ENCODE results near the gene ZBTB39.

The ZBTB39 gene

GRCh38 chr12:56991319-56992246 lies 14.8 kb downstream of the ZBTB39 start:
- H4K20me1 ChIP-seq (ENCODE audit: insufficient read depth, low read length) = no peaks in the 10 kb centered on the region
- H3K27me3 ChIP-seq (ENCODE audit: low read depth, low read length) = peaks cover 17% of the 10 kb centered on the region
- no peak overlapping the region for H2AFZ ChIP-seq (ENCODE audit: low read depth, low read length)
- H3K9ac ChIP-seq (ENCODE audit: low read length) = no peak overlapping the region
- H3K27ac ChIP-seq (ENCODE audit: low read length) = no peak overlapping the region
- H3K4me1 ChIP-seq (ENCODE audit: low read length) = peaks cover 10% of the 10 kb centered on the region
- H3K36me3 ChIP-seq (replicated peaks; ENCODE audit: low read depth, low read length) = no peaks in the 10 kb centered on the region
- H3K9me3 ChIP-seq (ENCODE audit: insufficient read depth, low read length) = no peaks in the 10 kb centered on the region
- H3K4me3 ChIP-seq (ENCODE audit: low read length) = no peak overlapping the region
- no peaks in the 10 kb centered on the region for H3K79me2 ChIP-seq (ENCODE audit: low read length)
- no peak for TF ChIP-seq EZH2phosphoT487 (IDR thresholded peaks at IDR 0.05; ENCODE audit: low read depth)
- no peak for TF ChIP-seq CTCF (IDR thresholded peaks at IDR 0.05; ENCODE audit: low read depth, low read length)
- H3K4me2 ChIP-seq (ENCODE audit: low read length) = no peak overlapping the region

- Histone ChIP-seq H3K36me3 (replicated peaks; ENCODE audit: low read depth, low read length) (no peaks in the 10 kb centered on the region), H3K27me3 (ENCODE audit: low read depth, low read length) (peaks cover 17% of the 10 kb centered on the region), H4K20me1 (ENCODE audit: insufficient read depth, low read length) (no peaks in the 10 kb centered on the region), H3K9me3 (ENCODE audit: insufficient read depth, low read length) (no peaks in the 10 kb centered on the region), H3K79me2 (ENCODE audit: low read length) (no peaks in the 10 kb centered on the region), H3K9ac (ENCODE audit: low read length) (no peak overlapping the region), H3K4me1 (ENCODE audit: low read length) (peaks cover 10% of the 10 kb centered on the region), H3K27ac (ENCODE audit: low read length) (no peak overlapping the region), H3K4me2 (ENCODE audit: low read length) (no peak overlapping the region), H3K4me3 (ENCODE audit: low read length) (no peak overlapping the region), H2AFZ (ENCODE audit: low read depth, low read length) (no peak overlapping the region)
- TF ChIP-seq EZH2phosphoT487 (IDR thresholded peaks at IDR 0.05; ENCODE audit: low read depth) (no peak), CTCF (IDR thresholded peaks at IDR 0.05; ENCODE audit: low read depth, low read length) (no peak)
Measured at GRCh38 chr12:56990648-56991318, 15.6 kb downstream of the ZBTB39 start.

GRCh38 chr12:56989861-56990610 lies 16.3 kb downstream of the ZBTB39 start:
- Histone ChIP-seq H3K9me3 (ENCODE audit: insufficient read depth, low read length) (no peaks in the 10 kb centered on the region), H3K4me3 (ENCODE audit: low read length) (no peak overlapping the region), H3K4me2 (ENCODE audit: low read length) (no peak overlapping the region), H2AFZ (ENCODE audit: low read depth, low read length) (no peak overlapping the region), H3K27ac (ENCODE audit: low read length) (no peak overlapping the region), H3K36me3 (replicated peaks; ENCODE audit: low read depth, low read length) (no peaks in the 10 kb centered on the region), H3K4me1 (ENCODE audit: low read length) (peaks cover 10% of the 10 kb centered on the region), H4K20me1 (ENCODE audit: insufficient read depth, low read length) (no peaks in the 10 kb centered on the region), H3K79me2 (ENCODE audit: low read length) (no peaks in the 10 kb centered on the region), H3K9ac (ENCODE audit: low read length) (no peak overlapping the region), H3K27me3 (ENCODE audit: low read depth, low read length) (peaks cover 17% of the 10 kb centered on the region)
- no peak for TF ChIP-seq EZH2phosphoT487 (IDR thresholded peaks at IDR 0.05; ENCODE audit: low read depth)
- no peak for TF ChIP-seq CTCF (IDR thresholded peaks at IDR 0.05; ENCODE audit: low read depth, low read length)
